PFSK-1 (cell line): Measurements from ENCODE around the gene STK32A.

Experiments
- FOXP2 ChIP-seq: optimal IDR thresholded peaks from 2 replicates; pipeline ENCODE3; 2011; ENCODE audit warnings: borderline replicate concordance, control low read depth, inconsistent platforms; ENCODE audit not compliant: insufficient read depth; ENCODE audit errors: extremely low read length, extremely low read depth
- POLR2AphosphoS5 ChIP-seq: IDR thresholded peaks from 2 replicates; pipeline ENCODE4 v1.6.1; 2012; ENCODE audit warnings: low read depth, mild to moderate bottlenecking, control low read depth, low read length, moderate library complexity
- REST ChIP-seq, 2 experiments: IDR thresholded peaks; 2 replicates each; pipeline versions ENCODE4 v1.6.1 to v1.8.0; 2011 to 2012; ENCODE audit warnings: low read depth in 2 of 2, low read length in 2 of 2, control low read depth in 1 of 2, inconsistent platforms in 1 of 2, mild to moderate bottlenecking in 1 of 2, moderate library complexity in 1 of 2; ENCODE audit not compliant: insufficient read depth in 1 of 2
- SIN3A ChIP-seq: IDR thresholded peaks from 2 replicates; pipeline ENCODE4 v1.6.1; 2012; ENCODE audit warnings: mild to moderate bottlenecking, low read length, moderate library complexity, borderline replicate concordance; ENCODE audit not compliant: insufficient read depth
- TAF1 ChIP-seq: IDR thresholded peaks from 2 replicates; pipeline ENCODE4 v1.6.1; 2012; ENCODE audit warnings: low read length, control low read depth, borderline replicate concordance; ENCODE audit not compliant: insufficient read depth

Gene STK32A

GRCh38 chr5:147226512-147226911 is 8.3 kb upstream of the STK32A start:
- no peak for TF ChIP-seq FOXP2
- no peak for TF ChIP-seq POLR2AphosphoS5
- no peak for TF ChIP-seq SIN3A
- TF ChIP-seq REST (IDR thresholded peaks at IDR 0.05; ENCODE audit: insufficient read depth in 1 of 2, low read depth in 2 of 2, low read length in 2 of 2): no peak
- TF ChIP-seq TAF1: no peak

- TF ChIP-seq TAF1: no peak
- no peak for TF ChIP-seq FOXP2
- TF ChIP-seq REST (IDR thresholded peaks at IDR 0.05; ENCODE audit: insufficient read depth in 1 of 2, low read depth in 2 of 2, low read length in 2 of 2): no peak
- TF ChIP-seq POLR2AphosphoS5: no peak
- no peak for TF ChIP-seq SIN3A
These were observed 494 bp upstream of the STK32A start for GRCh38 chr5:147234239-147234824.

- TF ChIP-seq FOXP2: no peak
- no peak for TF ChIP-seq REST (IDR thresholded peaks at IDR 0.05; ENCODE audit: insufficient read depth in 1 of 2, low read depth in 2 of 2, low read length in 2 of 2)
- TF ChIP-seq POLR2AphosphoS5: no peak
- no peak for TF ChIP-seq SIN3A
- no peak for TF ChIP-seq TAF1
These were observed 5.6 kb downstream of the STK32A start for GRCh38 chr5:147240266-147240985.

GRCh38 chr5:147245381-147246165 is 10.7 kb downstream of the STK32A start:
- no peak for TF ChIP-seq FOXP2
- TF ChIP-seq TAF1: no peak
- TF ChIP-seq POLR2AphosphoS5: no peak
- no peak for TF ChIP-seq REST (IDR thresholded peaks at IDR 0.05; ENCODE audit: insufficient read depth in 1 of 2, low read depth in 2 of 2, low read length in 2 of 2)
- TF ChIP-seq SIN3A: no peak
